GM12865 (cell line): ENCODE results near the gene PCBP3.
"Not testable (repeated sequence)": the region's sequence is repeated elsewhere in the genome, so short reads cannot be mapped to it uniquely, and the experiment has no call there.

ENCODE experiments used
- DNase-seq: peaks from one replicate; pipeline ENCODE4 v3.0.0; 2010; ENCODE audit warnings: low read depth
- H3K4me3 ChIP-seq: 2 replicates; pipeline ENCODE4 v1.5.1; 2011; ENCODE audit warnings: mild to moderate bottlenecking, low read depth, low read length, control low read depth
- CTCF ChIP-seq: IDR thresholded peaks from 2 replicates; pipeline ENCODE4 v1.5.1; 2011; ENCODE audit warnings: low read length, control low read depth, low read depth, inconsistent platforms; ENCODE audit not compliant: insufficient read depth; ENCODE audit errors: missing control alignments

The PCBP3 gene

GRCh38 chr21:45804809-45805313, 161.3 kb downstream of the PCBP3 start:
- no peak for DNase-seq
- H3K4me3 ChIP-seq = no peak overlapping the region
- no peak for TF ChIP-seq CTCF

DNA sequence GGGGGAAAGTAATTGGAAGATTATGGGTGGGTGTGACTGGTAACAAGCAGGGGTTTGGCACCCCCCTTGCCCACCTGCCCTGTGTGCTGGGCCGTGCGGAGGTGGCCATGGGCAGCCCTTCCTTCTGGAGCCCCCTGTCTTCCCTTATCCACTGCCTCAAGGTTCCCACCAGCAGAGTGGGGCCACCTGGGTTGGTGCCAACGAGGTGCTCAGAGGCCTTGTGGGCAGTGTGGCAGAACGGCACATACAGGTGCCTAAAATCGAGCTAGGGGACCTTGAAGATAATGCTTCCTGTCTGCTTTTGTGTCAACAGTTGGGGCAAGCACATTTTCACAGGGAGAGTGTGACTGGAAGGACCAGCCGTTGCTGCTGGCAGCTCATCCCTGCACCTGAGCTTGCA, 161.8 kb downstream of the PCBP3 start:
- no peak for DNase-seq
- TF ChIP-seq CTCF = no peak
- no peak overlapping the region for H3K4me3 ChIP-seq

DNA sequence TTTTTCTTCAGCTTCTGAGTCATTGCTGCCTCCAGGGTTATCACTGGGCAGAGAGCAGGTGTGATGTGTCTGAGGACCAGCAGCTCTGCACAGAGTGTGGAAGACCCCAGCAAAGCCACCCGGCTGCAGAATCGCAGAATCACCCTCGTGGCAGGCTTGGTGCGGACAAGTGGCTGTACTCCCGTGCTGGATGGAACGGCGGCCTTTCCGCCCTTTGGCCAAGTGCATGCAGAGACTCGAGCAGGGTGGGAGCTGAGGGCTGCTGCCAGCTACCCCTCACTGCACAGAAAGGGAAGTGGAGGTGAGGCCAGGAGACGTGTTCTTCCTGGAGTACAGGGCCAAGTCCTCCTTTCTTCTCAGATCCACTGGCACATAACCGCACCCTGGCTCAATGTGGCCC, 162.5 kb downstream of the PCBP3 start:
- no peak for DNase-seq
- no peak for TF ChIP-seq CTCF

DNA sequence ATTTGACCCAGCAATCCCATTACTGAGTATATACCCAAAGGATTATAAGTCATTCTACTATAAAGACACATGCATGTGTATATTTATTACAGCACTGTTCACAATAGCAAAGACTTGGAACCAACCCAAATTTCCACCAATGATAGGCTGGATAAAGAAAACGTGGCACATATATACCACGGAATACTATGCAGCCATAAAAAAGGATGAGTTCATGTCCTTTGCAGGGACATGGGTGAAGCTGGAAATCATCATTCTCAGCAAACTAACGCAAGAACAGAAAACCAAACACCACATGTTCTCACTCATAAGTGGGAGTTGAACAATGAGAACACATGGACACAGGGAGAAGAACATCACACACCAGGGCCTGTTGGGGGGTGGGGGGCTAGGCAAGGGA, 165.1 kb downstream of the PCBP3 start:
- H3K4me3 ChIP-seq, DNase-seq: not testable (repeated sequence)

More for the DNA sequence above, 162.5 kb downstream of the PCBP3 start:
- no peak overlapping the region for H3K4me3 ChIP-seq

DNA sequence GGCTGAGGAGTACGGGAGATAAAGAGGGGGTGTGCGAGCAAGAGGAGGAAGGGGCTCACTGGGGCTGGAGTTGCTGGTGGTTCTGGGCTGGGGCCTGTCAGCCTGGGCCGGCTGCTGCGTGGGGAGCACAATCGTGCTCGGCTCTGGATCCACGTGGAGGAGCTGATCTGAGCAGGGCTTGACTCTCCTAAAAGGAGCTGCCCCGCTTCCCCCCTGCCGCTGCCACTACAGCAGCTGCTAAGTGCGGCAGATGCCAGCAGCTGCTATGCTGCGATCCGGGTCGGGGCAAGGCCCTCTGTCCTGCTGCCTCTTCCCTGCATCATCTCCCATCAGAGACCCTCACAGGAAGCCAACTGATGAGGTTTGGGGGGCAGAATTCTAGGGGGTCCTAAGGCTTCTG, 165.9 kb downstream of the PCBP3 start:
- TF ChIP-seq CTCF = no peak
- H3K4me3 ChIP-seq = no peak overlapping the region
- DNase-seq = no peak

DNA sequence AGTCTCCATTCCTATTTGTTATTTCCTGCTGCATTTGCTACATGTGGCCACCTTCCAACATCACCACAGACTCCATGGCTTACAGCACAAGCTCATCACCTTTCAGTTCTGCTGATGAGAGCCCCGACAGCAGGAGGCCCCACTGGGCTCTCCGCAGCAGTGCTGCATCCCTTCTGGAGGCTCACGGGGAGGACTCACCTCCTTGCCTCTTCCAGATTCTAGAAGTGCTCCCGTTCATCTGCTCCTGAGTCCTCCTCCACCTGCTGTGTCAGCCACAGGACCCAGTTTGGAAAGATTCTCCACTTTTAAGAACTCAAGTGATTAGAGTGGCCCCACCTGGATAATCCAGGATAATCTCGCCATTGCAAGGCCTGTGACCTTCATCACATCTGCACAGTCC, 167.6 kb downstream of the PCBP3 start:
- no peak for TF ChIP-seq CTCF
- no peak for DNase-seq
- H3K4me3 ChIP-seq = no peak overlapping the region

GRCh38 chr21:45814210-45814940, 170.8 kb downstream of the PCBP3 start:
- not testable (repeated sequence) for H3K4me3 ChIP-seq, DNase-seq

GRCh38 chr21:45815781-45816180, 172.3 kb downstream of the PCBP3 start:
- not testable (repeated sequence) for DNase-seq, H3K4me3 ChIP-seq
